Measurements from ENCODE around the gene INHBA.

The INHBA gene

GRCh38 chr7:41730668-41731067, 27.8 kb upstream of the INHBA start:
- TF ChIP-seq ZFX (IDR thresholded peaks at IDR 0.05; ENCODE audit: borderline replicate concordance) (no peak), CTCF (IDR thresholded peaks at IDR 0.05) (no peak)
- H3K27ac ChIP-seq = no peak overlapping the region

- H3K27ac ChIP-seq = no peak overlapping the region
These were observed 27.3 kb upstream of the INHBA start for GRCh38 chr7:41730161-41730560.

GRCh38 chr7:41729059-41729458, 26.2 kb upstream of the INHBA start:
- no peak for TF ChIP-seq CTCF (IDR thresholded peaks at IDR 0.05)
- no peak for TF ChIP-seq ZFX (IDR thresholded peaks at IDR 0.05; ENCODE audit: borderline replicate concordance)

More at GRCh38 chr7:41730161-41730560, 27.3 kb upstream of the INHBA start:
- TF ChIP-seq ZFX (IDR thresholded peaks at IDR 0.05; ENCODE audit: borderline replicate concordance) (no peak), CTCF (IDR thresholded peaks at IDR 0.05) (no peak)

GRCh38 chr7:41725013-41725412, 22.1 kb upstream of the INHBA start:
- TF ChIP-seq ZFX (IDR thresholded peaks at IDR 0.05; ENCODE audit: borderline replicate concordance) (no peak), CTCF (IDR thresholded peaks at IDR 0.05) (no peak)
- no peak overlapping the region for H3K27ac ChIP-seq

More at GRCh38 chr7:41729059-41729458, 26.2 kb upstream of the INHBA start:
- H3K27ac ChIP-seq = no peak overlapping the region

- H3K27ac ChIP-seq = no peak overlapping the region
- TF ChIP-seq CTCF (IDR thresholded peaks at IDR 0.05) = no peak
- TF ChIP-seq ZFX (IDR thresholded peaks at IDR 0.05; ENCODE audit: borderline replicate concordance) = no peak
These were observed 18.0 kb upstream of the INHBA start for GRCh38 chr7:41720886-41721285.

- H3K27ac ChIP-seq = no peak overlapping the region
- TF ChIP-seq CTCF (IDR thresholded peaks at IDR 0.05) (no peak), ZFX (IDR thresholded peaks at IDR 0.05; ENCODE audit: borderline replicate concordance) (no peak)
These were observed 17.2 kb upstream of the INHBA start for GRCh38 chr7:41720046-41720445.

GRCh38 chr7:41716691-41717090, 13.8 kb upstream of the INHBA start:
- no peak for TF ChIP-seq ZFX (IDR thresholded peaks at IDR 0.05; ENCODE audit: borderline replicate concordance)
- TF ChIP-seq CTCF (IDR thresholded peaks at IDR 0.05) = no peak
- H3K27ac ChIP-seq = no peak overlapping the region
